Keratinocyte (primary cell): ENCODE results near the gene BICD1. TPM values are rescaled to one million over a fixed set of nuclear protein-coding genes. Genes with fewer than 3 reads are reported as not detected.

Experiments
- DNase-seq: peaks from one replicate; pipeline ENCODE4 v3.0.0-alpha.2; 2011; ENCODE audit warnings: low read depth, missing footprints, low spot score
- FAIRE-seq: peaks from 2 replicates; lab custom pipeline; 2011; peaks lifted over from hg19 to GRCh38; lab: Jason Lieb, UNC
- H2AFZ ChIP-seq: 2 replicates; pipeline ENCODE4 v1.6.0; 2012; ENCODE audit warnings: low read length, control low read depth, inconsistent platforms; ENCODE audit not compliant: control insufficient read depth
- H3K27ac ChIP-seq: 2 replicates; pipeline ENCODE4 v1.5.1; 2011; ENCODE audit warnings: low read length; ENCODE audit not compliant: control insufficient read depth, insufficient read depth
- H3K27me3 ChIP-seq: 3 replicates; pipeline ENCODE4 v1.6.0; 2011; ENCODE audit warnings: low read length; ENCODE audit not compliant: control insufficient read depth, insufficient read depth; ENCODE audit errors: extremely low read depth
- H3K36me3 ChIP-seq, 2 experiments: 2 replicates in 1 of 2; 3 replicates in 1 of 2; pipeline ENCODE4 v1.5.1; 2011; ENCODE audit warnings: low read length in 2 of 2, mild to moderate bottlenecking in 1 of 2; ENCODE audit not compliant: control insufficient read depth in 2 of 2, insufficient read depth in 2 of 2; ENCODE audit errors: extremely low read depth in 1 of 2
- H3K4me1 ChIP-seq: 3 replicates; pipeline ENCODE4 v1.5.1; 2011; ENCODE audit warnings: low read length; ENCODE audit not compliant: control insufficient read depth, insufficient read depth; ENCODE audit errors: extremely low read depth
- H3K4me2 ChIP-seq: 3 replicates; pipeline ENCODE4 v1.6.0; 2011; ENCODE audit warnings: low read depth, low read length; ENCODE audit not compliant: control insufficient read depth, insufficient read depth; ENCODE audit errors: extremely low read depth
- H3K4me3 ChIP-seq, 3 experiments: fragments of 200-600 bp in 1 of 3; sonication (generic) in 1 of 3; 2 replicates in 2 of 3; 3 replicates in 1 of 3; pipeline ENCODE4 v1.5.1; 2011 to 2016; ENCODE audit warnings: low read length in 3 of 3, mild to moderate bottlenecking in 3 of 3, control low read depth in 2 of 3, inconsistent platforms in 1 of 3, low read depth in 1 of 3, mixed read lengths in 1 of 3, mixed run types in 1 of 3, moderate library complexity in 1 of 3; ENCODE audit not compliant: control insufficient read depth in 2 of 3, insufficient read depth in 2 of 3; ENCODE audit errors: extremely low read depth in 1 of 3
- H3K79me2 ChIP-seq: 2 replicates; pipeline ENCODE4 v1.6.0; 2012; ENCODE audit warnings: low read length; ENCODE audit not compliant: control insufficient read depth, insufficient read depth
- H3K9ac ChIP-seq: 3 replicates; pipeline ENCODE4 v1.6.0; 2011; ENCODE audit warnings: low read length; ENCODE audit not compliant: control insufficient read depth, insufficient read depth; ENCODE audit errors: extremely low read depth
- H3K9me1 ChIP-seq: 3 replicates; pipeline ENCODE4 v1.6.0; 2011; ENCODE audit warnings: low read length; ENCODE audit not compliant: control insufficient read depth, insufficient read depth; ENCODE audit errors: extremely low read depth
- H3K9me3 ChIP-seq: 2 replicates; pipeline ENCODE4 v1.5.1; 2012; ENCODE audit warnings: low read depth, low read length; ENCODE audit not compliant: control insufficient read depth
- H4K20me1 ChIP-seq: 3 replicates; pipeline ENCODE4 v1.6.0; 2011; ENCODE audit warnings: low read length; ENCODE audit not compliant: control insufficient read depth, insufficient read depth; ENCODE audit errors: extremely low read depth
- CTCF ChIP-seq, 3 experiments: IDR thresholded peaks in 1 of 3; conservative IDR thresholded peaks in 1 of 3; optimal IDR thresholded peaks in 1 of 3; 2 replicates in 2 of 3; 3 replicates in 1 of 3; pipeline versions ENCODE3 to v1.5.1; 2011; ENCODE audit warnings: low read length in 3 of 3, mild to moderate bottlenecking in 3 of 3, moderate library complexity in 2 of 3, control low read depth in 1 of 3, inconsistent platforms in 1 of 3; ENCODE audit not compliant: insufficient read depth in 2 of 3; ENCODE audit errors: extremely low read depth in 1 of 3
- EZH2 ChIP-seq: IDR thresholded peaks from one replicate; pipeline ENCODE4 v1.6.1; 2012; ENCODE audit warnings: inconsistent platforms, mild to moderate bottlenecking, low read length, moderate library complexity
- dilution Hi-C: fragments of 300-500 bp; cut with MboI; formaldehyde crosslinking; loops from one replicate; pipeline ENCODE4 v1.7.0; 2020; ENCODE audit warnings: low sequenced_read_pairs; ENCODE audit not compliant: extremely low pct_ligation_motif_present
- polyA plus RNA-seq, 5 experiments: library from polyadenylated mRNA; depleted of rRNA in 3 of 5; stranded (reverse) in 3 of 5; stranded (forward) in 1 of 5; unstranded in 1 of 5; fragments of >200 nt; gene quantifications; 1 replicate in 1 of 5; 2 replicates in 3 of 5; 3 replicates in 1 of 5; pipeline versions ENCODE4 v1.2.1 to v1.2.3, GENCODE V29; 2011 to 2012; ENCODE audit warnings: missing spikeins in 2 of 5, low read depth in 1 of 5, low replicate concordance in 1 of 5

Gene BICD1
- polyA plus RNA-seq, 1 donor (not counting 4 experiments of a cell fraction or from before 2014, with no cell fraction given), result 10.2 TPM

- FAIRE-seq (no peak), DNase-seq (no peak)
- H3K4me2 ChIP-seq, result no peak overlapping the region
- H3K79me2 ChIP-seq, result no peaks in the 10 kb centered on the region
- H3K27me3 ChIP-seq, result no peaks in the 10 kb centered on the region
- H3K4me1 ChIP-seq, result no peaks in the 10 kb centered on the region
- dilution Hi-C loops, result no loop called here
- no peak overlapping the region for H3K9ac ChIP-seq
- H3K9me1 ChIP-seq, result no peaks in the 10 kb centered on the region
- no peaks in the 10 kb centered on the region for H3K36me3 ChIP-seq
- no peak overlapping the region for H2AFZ ChIP-seq
- H3K4me3 ChIP-seq, result no peak overlapping the region
- H3K27ac ChIP-seq, result no peak overlapping the region
- no peaks in the 10 kb centered on the region for H3K9me3 ChIP-seq
- TF ChIP-seq CTCF (optimal IDR thresholded peaks at IDR 0.05 in 1 of 3, IDR thresholded peaks at IDR 0.05 in 1 of 3, conservative IDR thresholded peaks at IDR 0.05 in 1 of 3; ENCODE audit: extremely low read depth in 1 of 3, insufficient read depth in 2 of 3, low read length in 3 of 3) (no peak), EZH2 (no peak)
- no peaks in the 10 kb centered on the region for H4K20me1 ChIP-seq
Measured at GRCh38 chr12:32076941-32077340, 29.7 kb upstream of the BICD1 start.

GRCh38 chr12:32080435-32080834, 26.2 kb upstream of the BICD1 start:
- no peak for FAIRE-seq

More at GRCh38 chr12:32080435-32080834, 26.2 kb upstream of the BICD1 start:
- no peaks in the 10 kb centered on the region for H3K4me1 ChIP-seq
- dilution Hi-C loops, result no loop called here
- H3K9ac ChIP-seq, result no peak overlapping the region
- TF ChIP-seq EZH2 (no peak), CTCF (optimal IDR thresholded peaks at IDR 0.05 in 1 of 3, IDR thresholded peaks at IDR 0.05 in 1 of 3, conservative IDR thresholded peaks at IDR 0.05 in 1 of 3; ENCODE audit: extremely low read depth in 1 of 3, insufficient read depth in 2 of 3, low read length in 3 of 3) (no peak)
- no peaks in the 10 kb centered on the region for H3K9me3 ChIP-seq
- no peak for DNase-seq
- no peaks in the 10 kb centered on the region for H3K36me3 ChIP-seq
- H3K4me3 ChIP-seq, result no peak overlapping the region
- H2AFZ ChIP-seq, result no peak overlapping the region
- H3K27ac ChIP-seq, result no peak overlapping the region
- no peaks in the 10 kb centered on the region for H3K9me1 ChIP-seq
- no peak overlapping the region for H3K4me2 ChIP-seq
- H3K27me3 ChIP-seq, result no peaks in the 10 kb centered on the region
- no peaks in the 10 kb centered on the region for H3K79me2 ChIP-seq
- H4K20me1 ChIP-seq, result no peaks in the 10 kb centered on the region
